Activated CD4-positive, CD25-positive, alpha-beta regulatory T cell treated with anti-CD3 and anti-CD28 coated beads, Interleukin-2, amount 50 U/mL, for 24 hours (primary cell): ENCODE measurements around the gene TPRG1.

Experiments used
- ATAC-seq, 2 donors: fragments of 150-1000 bp; cut with Tn5 transposase; one replicate each; pipeline ENCODE4 v1.10.0; 2021; ENCODE audit warnings: mild to moderate bottlenecking in 1 of 2, moderate library complexity in 1 of 2

TPRG1 gene

DNA sequence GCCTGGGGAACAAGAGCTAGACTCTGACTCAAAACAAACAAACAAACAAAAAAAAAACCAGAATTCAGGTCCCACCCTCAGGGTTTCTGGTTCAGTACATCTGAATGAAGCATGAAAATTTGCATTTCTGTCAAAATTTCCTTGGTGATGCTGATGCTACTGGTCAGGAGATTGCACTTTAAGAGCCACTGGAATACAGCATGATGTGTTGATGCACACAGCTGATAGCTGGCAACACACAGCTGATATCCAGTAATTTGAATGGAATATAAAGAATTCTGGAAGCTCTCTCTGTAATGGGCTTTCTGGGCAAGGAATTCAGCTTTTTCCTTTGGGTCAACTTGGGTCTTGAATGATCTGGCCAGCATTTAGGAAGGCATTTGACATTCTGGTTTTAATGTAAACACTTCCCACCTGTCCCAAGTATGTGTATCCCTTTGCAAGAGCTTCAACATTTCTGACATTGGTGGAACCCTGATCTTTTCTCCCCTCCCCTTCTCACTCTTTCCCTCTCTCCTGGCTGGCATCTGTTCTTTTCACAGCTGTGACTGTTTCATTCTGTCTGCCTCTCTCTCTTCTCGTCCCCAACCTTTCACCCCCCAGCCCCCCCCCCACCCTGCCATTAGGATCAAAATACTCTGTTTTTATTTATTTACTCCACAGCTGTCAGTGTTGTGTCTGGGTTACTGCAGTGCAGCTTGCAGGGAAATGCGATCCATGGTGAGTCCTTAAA, 189.5 kb downstream of the TPRG1 start:
- no peak for ATAC-seq

DNA sequence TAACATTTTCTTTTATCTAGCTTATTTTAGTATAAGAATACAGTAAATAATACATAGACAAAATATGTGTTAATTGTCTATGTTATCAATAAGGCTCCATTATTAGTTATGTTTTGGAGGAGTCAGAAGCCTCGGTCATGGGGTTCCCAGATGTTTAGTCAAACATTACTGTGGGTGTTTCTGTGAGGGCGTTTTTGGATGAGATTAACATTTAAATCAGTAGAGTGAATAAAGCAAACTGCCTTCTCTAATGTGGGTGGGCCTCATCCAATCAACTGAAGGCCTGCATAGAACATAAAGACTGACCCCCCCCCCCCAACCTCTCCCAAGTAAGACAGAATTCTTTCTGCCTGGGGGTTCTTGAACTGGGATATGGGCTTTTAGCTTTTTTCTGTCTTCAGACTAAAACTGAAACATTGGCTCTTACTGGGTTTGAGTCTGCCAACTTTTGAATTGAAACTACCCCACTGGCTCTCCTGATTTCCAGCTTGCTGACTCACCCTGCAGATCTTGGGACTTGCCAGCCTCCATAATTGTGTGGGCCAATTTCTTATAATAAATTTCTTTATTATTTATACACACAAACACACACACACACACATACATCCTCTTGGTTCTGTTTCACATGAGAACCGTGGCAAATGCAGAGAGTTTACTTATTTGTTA, 192.0 kb downstream of the TPRG1 start:
- ATAC-seq = no peak

DNA sequence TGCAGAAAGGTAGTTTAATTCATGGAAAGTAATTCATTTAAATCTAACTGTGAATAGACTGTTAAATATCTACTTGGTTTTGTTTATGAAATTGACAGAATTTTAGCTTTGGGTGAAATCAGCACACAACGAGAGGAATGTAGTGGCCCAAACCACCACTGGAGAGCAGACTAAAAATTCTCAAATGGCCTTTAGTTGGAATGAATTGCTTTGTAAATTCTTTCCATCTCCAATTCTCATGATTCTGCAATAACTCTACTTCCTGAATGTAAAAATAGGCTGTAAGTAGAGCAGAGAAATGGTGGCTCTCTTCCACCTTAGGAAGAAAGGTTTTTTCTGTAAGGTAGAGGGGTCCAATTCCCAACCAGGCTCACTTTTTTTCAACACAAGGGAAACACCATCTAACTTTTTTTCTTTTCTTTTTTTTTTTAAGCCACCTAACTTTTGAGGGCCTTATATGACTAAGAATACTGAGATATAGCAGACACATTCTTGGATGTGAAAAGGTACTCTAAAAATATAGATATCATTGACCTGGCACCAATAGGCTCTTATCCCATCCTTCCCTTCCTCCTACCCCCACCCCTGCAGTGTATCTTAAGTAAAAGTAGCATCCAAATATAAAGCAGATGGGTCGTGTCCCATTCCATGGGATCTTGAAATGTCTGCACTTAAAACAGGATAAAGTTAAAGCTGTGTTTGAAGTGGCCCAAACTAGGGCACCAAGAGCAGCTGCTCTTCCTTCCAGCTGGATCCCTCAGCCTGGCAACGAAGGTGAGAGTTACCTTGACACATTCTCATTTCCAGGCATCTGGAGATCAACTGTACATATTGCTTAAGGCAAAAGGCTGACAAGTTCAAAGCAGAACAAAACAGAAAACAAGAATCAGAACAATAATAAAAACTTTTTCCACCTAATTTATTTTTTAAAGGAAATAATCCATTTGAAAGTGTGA, 194.1 kb downstream of the TPRG1 start:
- no peak for ATAC-seq

DNA sequence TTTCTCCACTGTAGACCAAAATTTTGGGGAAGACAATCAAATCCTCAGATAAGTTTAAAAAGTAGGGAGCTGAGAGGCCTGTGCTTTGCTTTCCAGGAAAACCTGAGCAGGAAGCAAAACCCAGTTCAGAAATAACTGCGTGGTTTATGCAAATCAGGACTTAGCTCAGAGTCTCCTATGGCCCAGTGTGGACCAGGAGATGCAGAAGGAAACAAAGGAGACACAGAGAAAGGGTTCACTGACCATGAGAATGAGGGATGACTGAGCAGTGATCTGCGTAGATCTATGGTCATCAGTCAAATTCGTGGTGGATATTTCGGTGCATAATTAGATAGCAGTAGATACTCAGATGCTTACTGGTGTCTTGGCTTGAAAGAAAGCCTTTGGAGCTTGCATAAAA, 196.6 kb downstream of the TPRG1 start:
- no peak for ATAC-seq

DNA sequence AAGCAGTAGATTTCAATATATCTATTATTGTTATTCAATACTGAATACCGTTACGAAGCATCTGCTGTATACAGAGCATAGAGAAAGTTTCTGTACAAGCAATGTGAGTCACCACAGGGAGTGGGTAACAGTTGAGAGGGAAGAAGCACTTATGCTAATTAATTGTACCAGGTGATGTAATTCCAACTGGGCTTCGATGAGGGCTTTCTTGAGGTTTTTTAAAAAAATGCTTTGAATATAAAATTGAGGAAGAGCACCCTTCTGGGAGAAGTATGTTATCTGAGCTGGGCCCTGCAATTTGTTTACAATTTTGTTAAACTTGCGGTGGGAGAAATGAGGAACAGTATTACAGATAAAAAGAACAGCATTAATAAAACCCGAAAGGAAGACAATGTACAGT, 197.9 kb downstream of the TPRG1 start:
- no peak for ATAC-seq

DNA sequence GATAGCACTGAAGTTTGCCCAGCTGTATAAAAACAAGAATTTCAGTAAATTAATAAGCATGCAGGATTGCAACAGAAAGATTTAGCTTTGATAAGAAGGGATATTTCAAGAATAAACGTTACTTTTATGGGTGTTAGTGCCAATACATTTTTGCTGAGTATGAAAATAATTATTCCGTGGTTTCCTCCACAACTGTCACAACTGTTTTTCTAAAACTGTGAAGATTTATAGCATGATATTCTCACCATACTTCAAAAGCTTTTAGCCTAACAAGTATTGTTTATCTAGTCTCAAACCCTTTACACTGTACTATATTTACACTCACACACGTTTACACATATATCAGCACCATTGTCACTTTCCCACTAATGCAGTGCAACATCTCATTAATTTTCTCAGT, 200.5 kb downstream of the TPRG1 start:
- no peak for ATAC-seq
